Loucy (cell line): ENCODE data around the gene TMEM158.

Source experiments
- EZH2phosphoT487 ChIP-seq: fragments of 200-600 bp; IDR thresholded peaks from 2 replicates; pipeline ENCODE4 v1.6.1; 2018; ENCODE audit warnings: antibody characterized with exemption, mild to moderate bottlenecking, moderate library complexity, borderline replicate concordance
- TF ChIP-seq, protein P1 (sequence below): fragments of 200-600 bp; sonication (generic); conservative IDR thresholded peaks from 2 replicates; pipeline ENCODE4 v1.5.1; 2014; ENCODE audit warnings: mild to moderate bottlenecking, antibody characterized with exemption, low read length

DNA sequence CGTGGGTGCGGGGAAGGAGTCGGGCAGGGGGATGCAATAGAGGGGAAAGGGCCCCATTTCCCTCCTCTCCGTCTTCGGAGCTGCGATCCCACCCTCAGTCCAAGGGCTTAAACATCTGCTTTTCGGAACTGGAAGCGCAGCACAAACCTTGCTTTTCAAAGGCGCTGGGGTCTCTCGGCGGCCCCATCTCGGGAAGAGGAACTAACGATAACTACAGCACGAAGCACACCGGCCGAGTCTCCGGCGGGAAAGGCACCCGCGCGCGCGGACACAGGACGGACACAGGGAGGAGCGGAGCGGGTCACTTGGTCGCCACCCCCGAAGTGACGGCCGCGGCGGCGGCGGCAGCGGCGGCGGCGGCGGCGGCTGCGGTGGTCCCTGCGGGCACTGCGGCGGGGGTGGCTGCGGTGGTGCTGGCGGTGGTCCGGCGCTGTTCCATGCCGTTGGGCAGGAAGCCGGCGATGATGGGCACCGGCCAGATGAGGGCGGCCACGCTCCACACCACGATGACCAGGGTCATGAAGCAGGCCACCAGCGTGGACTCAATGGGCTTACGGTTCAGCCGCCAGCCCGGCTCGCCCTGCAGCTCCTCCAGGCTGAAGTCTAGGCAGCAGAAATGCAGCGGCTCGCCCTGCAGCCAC is 1.1 kb downstream of the TMEM158 start:
- TF ChIP-seq, protein P1, sequence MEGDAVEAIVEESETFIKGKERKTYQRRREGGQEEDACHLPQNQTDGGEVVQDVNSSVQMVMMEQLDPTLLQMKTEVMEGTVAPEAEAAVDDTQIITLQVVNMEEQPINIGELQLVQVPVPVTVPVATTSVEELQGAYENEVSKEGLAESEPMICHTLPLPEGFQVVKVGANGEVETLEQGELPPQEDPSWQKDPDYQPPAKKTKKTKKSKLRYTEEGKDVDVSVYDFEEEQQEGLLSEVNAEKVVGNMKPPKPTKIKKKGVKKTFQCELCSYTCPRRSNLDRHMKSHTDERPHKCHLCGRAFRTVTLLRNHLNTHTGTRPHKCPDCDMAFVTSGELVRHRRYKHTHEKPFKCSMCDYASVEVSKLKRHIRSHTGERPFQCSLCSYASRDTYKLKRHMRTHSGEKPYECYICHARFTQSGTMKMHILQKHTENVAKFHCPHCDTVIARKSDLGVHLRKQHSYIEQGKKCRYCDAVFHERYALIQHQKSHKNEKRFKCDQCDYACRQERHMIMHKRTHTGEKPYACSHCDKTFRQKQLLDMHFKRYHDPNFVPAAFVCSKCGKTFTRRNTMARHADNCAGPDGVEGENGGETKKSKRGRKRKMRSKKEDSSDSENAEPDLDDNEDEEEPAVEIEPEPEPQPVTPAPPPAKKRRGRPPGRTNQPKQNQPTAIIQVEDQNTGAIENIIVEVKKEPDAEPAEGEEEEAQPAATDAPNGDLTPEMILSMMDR, result peak; percentile 44
- no peak for TF ChIP-seq EZH2phosphoT487
